Measurements from ENCODE around the gene CLCN6. TPM values are rescaled to one million over a fixed set of nuclear protein-coding genes. Genes with fewer than 3 reads are reported as not detected.

The CLCN6 gene
- total and polyA plus RNA-seq, 2 of the 13 experiments (the other 11 are each of a cell fraction or from before 2014, with no cell fraction given): 14.9 to 19.3 TPM

GRCh38 chr1:11787804-11788436 lies 18.1 kb upstream of the CLCN6 start (continued):
- TF ChIP-seq SNAPC4 (CRISPR knock-in tag; IDR thresholded peaks at IDR 0.05) (no peak), ZNF121 (CRISPR knock-in tag; IDR thresholded peaks at IDR 0.05) (peak; percentile 88), RFXANK (CRISPR knock-in tag; IDR thresholded peaks at IDR 0.05) (no peak), RXRB (CRISPR knock-in tag; IDR thresholded peaks at IDR 0.05; ENCODE audit: borderline replicate concordance) (no peak), ZNF597 (CRISPR knock-in tag; IDR thresholded peaks at IDR 0.05) (no peak), ZFAT (CRISPR knock-in tag; conservative IDR thresholded peaks at IDR 0.05) (no peak), HDAC1 (CRISPR knock-in tag; IDR thresholded peaks at IDR 0.05) (0 out of 2 replicates have a peak, but pooled peaks have one; percentile 20), HIVEP1 (CRISPR knock-in tag; IDR thresholded peaks at IDR 0.05) (no peak), HDAC2 (CRISPR knock-in tag; IDR thresholded peaks at IDR 0.05) (no peak), ZNF776 (CRISPR knock-in tag; IDR thresholded peaks at IDR 0.05) (no peak), RARA (CRISPR knock-in tag; IDR thresholded peaks at IDR 0.05) (no peak), NONO (IDR thresholded peaks at IDR 0.05) (no peak), NONO (CRISPR knock-in tag; conservative IDR thresholded peaks at IDR 0.05) (0 out of 2 replicates have a peak, but pooled peaks have one; percentile 32), TAF1 (CRISPR knock-in tag; IDR thresholded peaks at IDR 0.05) (no peak), NBN (conservative IDR thresholded peaks at IDR 0.05) (no peak), SUZ12 (IDR thresholded peaks at IDR 0.05; ENCODE audit: low read depth, low read length) (no peak), TEAD2 (CRISPR knock-in tag; IDR thresholded peaks at IDR 0.05) (no peak), ZNF160 (CRISPR knock-in tag; IDR thresholded peaks at IDR 0.05) (0 out of 2 replicates have a peak, but pooled peaks have one; percentile 25), ZNF577 (CRISPR knock-in tag; IDR thresholded peaks at IDR 0.05; ENCODE audit: borderline replicate concordance, low read depth) (no peak)
- TF ChIP-seq, protein P1, sequence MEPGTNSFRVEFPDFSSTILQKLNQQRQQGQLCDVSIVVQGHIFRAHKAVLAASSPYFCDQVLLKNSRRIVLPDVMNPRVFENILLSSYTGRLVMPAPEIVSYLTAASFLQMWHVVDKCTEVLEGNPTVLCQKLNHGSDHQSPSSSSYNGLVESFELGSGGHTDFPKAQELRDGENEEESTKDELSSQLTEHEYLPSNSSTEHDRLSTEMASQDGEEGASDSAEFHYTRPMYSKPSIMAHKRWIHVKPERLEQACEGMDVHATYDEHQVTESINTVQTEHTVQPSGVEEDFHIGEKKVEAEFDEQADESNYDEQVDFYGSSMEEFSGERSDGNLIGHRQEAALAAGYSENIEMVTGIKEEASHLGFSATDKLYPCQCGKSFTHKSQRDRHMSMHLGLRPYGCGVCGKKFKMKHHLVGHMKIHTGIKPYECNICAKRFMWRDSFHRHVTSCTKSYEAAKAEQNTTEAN (CRISPR knock-in tag; conservative IDR thresholded peaks at IDR 0.05): no peak
- TF ChIP-seq, protein P2, sequence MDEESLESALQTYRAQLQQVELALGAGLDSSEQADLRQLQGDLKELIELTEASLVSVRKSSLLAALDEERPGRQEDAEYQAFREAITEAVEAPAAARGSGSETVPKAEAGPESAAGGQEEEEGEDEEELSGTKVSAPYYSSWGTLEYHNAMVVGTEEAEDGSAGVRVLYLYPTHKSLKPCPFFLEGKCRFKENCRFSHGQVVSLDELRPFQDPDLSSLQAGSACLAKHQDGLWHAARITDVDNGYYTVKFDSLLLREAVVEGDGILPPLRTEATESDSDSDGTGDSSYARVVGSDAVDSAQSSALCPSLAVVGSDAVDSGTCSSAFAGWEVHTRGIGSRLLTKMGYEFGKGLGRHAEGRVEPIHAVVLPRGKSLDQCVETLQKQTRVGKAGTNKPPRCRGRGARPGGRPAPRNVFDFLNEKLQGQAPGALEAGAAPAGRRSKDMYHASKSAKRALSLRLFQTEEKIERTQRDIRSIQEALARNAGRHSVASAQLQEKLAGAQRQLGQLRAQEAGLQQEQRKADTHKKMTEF (CRISPR knock-in tag; IDR thresholded peaks at IDR 0.05): no peak
- TF ChIP-seq, protein P3, sequence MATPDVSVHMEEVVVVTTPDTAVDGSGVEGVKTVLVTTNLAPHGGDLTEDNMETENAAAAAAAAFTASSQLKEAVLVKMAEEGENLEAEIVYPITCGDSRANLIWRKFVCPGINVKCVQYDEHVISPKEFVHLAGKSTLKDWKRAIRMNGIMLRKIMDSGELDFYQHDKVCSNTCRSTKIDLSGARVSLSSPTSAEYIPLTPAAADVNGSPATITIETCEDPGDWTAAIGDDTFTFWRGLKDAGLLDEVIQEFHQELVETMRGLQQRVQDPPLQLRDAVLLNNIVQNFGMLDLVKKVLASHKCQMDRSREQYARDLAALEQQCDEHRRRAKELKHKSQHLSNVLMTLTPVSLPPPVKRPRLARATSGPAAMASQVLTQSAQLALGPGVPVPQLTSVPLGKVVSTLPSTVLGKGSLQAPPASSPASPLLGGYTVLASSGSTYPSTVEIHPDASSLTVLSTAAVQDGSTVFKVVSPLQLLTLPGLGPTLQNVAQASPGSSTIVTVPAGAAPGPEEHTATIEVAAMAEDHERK (CRISPR knock-in tag; IDR thresholded peaks at IDR 0.05; ENCODE audit: low read depth): no peak

All from HepG2 (cell line).